HEK293T (cell line): Measurements from ENCODE around the gene SPATA13.

Source experiments
- BHLHE40 ChIP-seq: fragments of 450-650 bp; IDR thresholded peaks from 2 replicates; pipeline ENCODE4 v1.6.1; 2016; ENCODE audit warnings: mild to moderate bottlenecking, moderate library complexity, borderline replicate concordance
- CTBP1 ChIP-seq: fragments of 450-650 bp; IDR thresholded peaks from 2 replicates; pipeline ENCODE4 v1.6.1; 2016; ENCODE audit warnings: borderline replicate concordance
- HDGF ChIP-seq: fragments of 450-650 bp; IDR thresholded peaks from 2 replicates; pipeline ENCODE4 v1.6.1; 2017; ENCODE audit warnings: antibody characterized with exemption, borderline replicate concordance
- L3MBTL2 ChIP-seq: fragments of 450-650 bp; conservative IDR thresholded peaks from 2 replicates; pipeline ENCODE4 v1.6.1; 2016; ENCODE audit warnings: mild to moderate bottlenecking
- LEF1 ChIP-seq: fragments of 450-650 bp; IDR thresholded peaks from 2 replicates; pipeline ENCODE4 v1.6.1; 2017; ENCODE audit warnings: mild to moderate bottlenecking, borderline replicate concordance
- NFRKB ChIP-seq: fragments of 450-650 bp; IDR thresholded peaks from 2 replicates; pipeline ENCODE4 v1.6.1; 2016; ENCODE audit warnings: mild to moderate bottlenecking, moderate library complexity
- SUZ12 ChIP-seq: fragments of 450-650 bp; IDR thresholded peaks from 2 replicates; pipeline ENCODE4 v1.6.1; 2016; ENCODE audit warnings: mild to moderate bottlenecking

- TF ChIP-seq HDGF (no peak), LEF1 (no peak), SUZ12 (no peak), L3MBTL2 (no peak), CTBP1 (no peak), BHLHE40 (no peak), NFRKB (no peak)
These were observed 15.3 kb upstream of the SPATA13 start for GRCh38 chr13:24145240-24145639.
